ENCODE measurements around the gene SMOC2.
"Not testable (repeated sequence)": the region's sequence is repeated elsewhere in the genome, so short reads cannot be mapped to it uniquely, and the experiment has no call there.

SMOC2 gene

DNA sequence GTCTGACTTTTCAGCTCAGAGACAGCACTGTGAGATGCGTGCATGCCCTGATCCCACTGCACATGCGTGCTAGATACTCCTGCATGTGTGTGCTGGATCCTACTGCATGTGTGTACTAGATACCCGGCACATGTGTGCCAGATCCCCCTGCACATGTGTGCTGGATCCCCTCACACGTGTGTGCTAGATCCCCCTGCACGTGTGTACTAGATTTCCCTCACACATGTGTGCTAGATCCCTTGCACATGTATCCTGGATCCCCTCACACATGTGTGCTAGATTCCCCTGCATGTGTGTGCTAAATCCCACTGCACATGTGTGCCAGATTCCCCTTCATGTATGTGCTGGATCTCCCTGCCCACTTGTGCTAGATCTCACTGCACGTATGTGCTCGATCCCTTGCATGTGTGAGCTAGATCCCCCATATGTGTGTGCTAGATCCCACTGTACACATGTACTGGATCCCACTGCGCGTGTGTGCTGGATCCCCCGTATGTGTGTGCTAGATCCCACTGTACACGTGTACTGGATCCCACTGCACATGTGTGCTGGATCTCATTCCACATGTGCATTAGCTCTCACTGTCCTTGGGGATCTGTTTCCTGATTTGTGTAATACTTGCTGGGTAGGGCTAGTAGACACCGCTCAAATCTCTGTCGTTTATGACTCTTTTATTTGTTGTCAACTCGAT lies 214.6 kb downstream of the SMOC2 start:
- DNase-seq (ENCODE audit: low read depth), result no peak

DNA sequence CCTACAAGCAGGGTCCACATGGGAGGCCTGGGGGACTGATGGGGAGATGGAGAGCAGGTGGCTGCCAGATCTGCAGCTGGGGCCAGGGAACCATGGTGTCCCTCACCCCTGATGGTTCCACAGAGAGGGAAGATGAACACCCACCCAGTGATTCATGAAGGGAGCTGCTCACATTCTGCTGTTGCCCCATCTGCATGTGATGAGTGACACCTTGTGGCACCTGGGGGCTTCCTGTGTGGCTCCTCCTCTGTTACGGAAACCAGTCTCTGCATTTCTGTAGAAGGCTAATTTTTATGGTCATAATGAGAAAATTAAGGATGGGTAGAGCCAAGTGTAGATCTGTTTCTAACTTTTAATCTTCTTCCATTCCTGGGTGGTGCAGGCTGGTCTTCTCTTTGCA lies 217.1 kb downstream of the SMOC2 start:
- DNase-seq (ENCODE audit: low read depth), result no peak

DNA sequence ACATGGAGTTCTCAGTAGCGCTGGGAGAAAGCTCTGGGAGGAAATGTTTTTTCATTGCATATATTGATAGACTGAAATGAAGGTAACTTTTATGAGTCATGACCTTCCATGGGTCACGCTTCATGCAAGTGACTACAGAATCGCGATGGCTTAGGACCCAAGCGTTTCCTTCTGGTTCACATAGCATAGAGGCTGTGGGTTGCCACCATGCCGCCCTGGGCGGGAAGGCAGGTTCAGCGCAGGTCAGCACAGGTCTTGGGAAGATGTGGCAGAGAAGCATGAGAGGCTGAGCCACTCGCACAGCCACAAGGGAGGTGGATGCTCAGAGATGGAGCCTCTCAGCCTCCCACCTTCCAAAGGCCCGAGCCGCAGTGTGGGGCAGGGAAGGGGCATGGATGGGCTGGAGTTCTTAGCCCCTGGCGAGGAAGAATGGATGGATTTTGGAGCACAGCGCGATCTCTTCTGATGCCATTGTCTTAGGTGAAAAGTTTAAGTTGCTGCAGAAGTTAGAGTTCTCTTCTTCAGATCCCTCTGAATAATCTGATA lies 219.5 kb downstream of the SMOC2 start:
- no peak for DNase-seq (ENCODE audit: low read depth)

DNA sequence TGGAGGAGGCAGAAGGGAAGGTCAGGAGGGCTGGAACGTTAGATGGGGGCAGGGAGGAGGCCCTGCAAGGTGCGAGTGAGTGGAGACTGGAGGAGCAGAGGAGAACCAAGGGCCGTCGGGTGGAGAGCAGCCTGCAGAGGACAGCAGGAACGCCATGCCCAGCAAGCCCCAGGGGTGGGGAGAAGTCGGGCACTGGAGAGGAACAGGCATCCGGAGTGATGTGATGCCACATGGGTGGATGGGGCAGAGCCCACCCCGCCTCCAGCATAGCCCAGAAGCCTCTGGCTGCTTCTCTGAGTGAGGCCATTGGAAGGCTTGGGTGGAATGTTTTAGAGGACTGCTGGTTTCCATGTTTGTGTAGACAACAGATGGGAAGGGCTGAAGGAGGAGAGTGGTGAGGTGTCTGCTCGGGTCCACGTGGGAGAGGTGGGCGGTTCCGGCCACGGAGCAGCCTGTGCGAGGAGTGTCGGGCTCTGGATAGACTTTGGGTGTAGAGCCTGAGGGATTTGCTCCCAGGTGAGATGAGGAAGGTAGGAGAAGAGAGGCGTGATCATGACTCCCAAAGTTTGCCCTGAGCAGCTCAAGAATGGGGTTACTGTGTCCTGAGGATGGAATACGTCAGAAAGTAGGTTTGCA lies 221.4 kb downstream of the SMOC2 start:
- no peak for DNase-seq (ENCODE audit: low read depth)

DNA sequence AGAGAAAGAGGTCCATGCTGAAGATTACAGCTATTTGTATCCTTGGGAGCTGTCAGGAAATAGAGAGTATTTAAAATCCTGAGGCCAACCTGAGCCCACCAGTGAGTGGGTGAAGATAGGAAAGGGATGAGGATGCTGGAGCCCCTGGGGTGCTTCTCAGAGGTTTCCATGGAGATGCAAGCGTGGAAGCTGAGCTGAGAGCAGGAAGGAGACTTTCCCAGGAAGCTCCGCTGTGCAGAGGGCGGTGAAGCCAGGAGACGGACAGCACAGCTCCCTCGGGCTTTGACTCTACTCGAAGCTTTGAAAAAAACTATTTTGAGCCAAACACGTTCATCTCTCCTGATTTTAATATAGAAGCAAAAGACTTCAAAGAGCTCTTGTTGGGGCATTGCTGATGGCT lies 222.1 kb downstream of the SMOC2 start:
- DNase-seq (ENCODE audit: low read depth), result no peak

DNA sequence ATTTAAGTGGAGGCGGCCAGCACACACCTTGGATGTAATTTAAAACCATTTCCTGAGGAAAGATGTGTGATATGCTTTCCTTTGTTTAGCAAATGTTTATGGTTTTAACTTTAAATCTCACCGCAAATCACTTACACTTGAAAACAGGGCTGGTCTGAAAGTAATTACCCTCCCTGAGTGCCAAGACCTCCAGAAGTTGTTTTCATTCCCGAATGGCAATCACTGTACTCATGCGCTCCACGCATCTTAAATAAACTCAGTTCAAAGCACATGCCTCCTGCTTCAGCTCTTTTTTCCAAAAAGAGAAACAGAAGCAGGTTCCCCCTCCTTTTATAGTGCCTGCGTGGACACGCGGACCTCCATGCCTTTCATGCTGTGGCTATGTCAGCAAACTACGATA lies 224.0 kb downstream of the SMOC2 start:
- DNase-seq (ENCODE audit: low read depth), result no peak

DNA sequence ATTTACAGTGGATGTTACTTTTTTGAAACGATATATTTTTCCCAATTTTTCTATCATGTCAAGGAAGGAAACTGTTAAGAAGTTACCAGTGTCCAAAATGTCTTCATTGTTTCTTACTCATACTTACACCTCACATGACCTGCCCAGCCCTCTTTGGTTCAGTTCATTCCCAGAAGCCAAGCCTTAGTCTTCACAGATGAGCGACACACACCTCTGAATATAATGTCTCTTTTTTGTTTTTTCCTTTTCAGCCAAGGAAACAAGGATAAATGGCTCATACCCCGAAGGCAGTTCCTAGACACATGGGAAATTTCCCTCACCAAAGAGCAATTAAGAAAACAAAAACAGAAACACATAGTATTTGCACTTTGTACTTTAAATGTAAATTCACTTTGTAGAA lies 225.2 kb downstream of the SMOC2 start:
- DNase-seq (ENCODE audit: low read depth), result no peak

DNA sequence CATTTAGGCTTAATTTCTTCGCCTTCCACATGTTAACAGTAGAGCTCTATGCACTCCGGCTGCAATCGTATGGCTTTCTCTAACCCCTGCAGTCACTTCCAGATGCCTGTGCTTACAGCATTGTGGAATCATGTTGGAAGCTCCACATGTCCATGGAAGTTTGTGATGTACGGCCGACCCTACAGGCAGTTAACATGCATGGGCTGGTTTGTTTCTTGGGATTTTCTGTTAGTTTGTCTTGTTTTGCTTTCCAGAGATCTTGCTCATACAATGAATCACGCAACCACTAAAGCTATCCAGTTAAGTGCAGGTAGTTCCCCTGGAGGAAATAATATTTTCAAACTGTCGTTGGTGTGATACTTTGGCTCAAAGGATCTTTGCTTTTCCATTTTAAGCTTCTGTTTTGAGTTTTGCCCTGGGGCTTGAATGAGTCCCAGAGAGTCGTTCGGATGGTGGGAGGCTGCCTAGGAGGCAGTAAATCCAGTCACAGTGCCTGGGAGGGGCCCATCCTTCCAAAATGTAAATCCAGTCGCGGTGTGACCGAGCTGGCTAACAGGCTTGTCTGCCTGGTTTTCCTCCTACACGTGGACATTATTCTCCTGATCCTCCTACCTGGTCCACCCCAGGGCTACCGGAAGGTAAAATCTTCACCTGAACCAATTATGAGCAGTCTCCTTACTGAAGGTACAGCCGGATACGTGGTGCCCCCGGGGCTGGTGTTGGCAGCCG lies 225.9 kb downstream of the SMOC2 start:
- DNase-seq (ENCODE audit: low read depth), result no peak

DNA sequence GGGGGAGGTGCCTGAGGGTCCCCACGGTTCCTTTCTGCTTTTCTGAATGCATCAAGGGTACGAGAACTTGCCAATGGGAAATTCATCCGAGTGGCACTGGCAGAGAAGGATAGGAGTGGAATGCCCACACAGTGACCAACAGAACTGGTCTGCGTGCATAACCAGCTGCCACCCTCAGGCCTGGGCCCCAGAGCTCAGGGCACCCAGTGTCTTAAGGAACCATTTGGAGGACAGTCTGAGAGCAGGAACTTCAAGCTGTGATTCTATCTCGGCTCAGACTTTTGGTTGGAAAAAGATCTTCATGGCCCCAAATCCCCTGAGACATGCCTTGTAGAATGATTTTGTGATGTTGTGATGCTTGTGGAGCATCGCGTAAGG lies 226.4 kb downstream of the SMOC2 start:
- DNase-seq (ENCODE audit: low read depth), result no peak

DNA sequence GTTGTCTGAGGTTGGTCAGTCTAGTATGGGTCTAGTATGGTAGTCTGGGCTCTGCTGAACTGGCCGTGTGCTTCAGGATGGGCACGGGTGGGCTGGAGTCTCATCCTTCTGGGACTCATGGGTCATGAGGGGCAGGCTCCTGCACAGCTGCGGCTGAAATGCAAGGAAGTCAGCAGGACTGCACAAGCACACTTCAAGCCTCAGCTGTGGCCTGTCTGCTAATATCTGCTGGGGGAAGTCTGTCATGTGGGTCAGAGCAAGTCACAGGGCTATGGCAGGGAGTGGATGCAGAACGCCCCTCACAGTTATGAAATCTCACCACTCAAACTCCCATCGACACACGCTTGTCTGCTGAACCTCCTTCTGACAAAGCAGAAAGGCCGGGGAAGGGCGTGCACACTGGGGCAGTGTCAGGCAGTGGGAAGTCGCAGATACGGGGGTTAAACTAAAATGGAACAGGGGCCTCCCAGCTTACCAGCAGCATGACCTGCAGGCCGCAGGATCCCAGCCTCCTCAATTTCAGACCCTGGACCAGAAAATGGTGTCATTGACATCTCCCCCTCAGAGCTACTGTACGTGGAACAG lies 229.5 kb downstream of the SMOC2 start:
- DNase-seq (ENCODE audit: low read depth), result no peak

DNA sequence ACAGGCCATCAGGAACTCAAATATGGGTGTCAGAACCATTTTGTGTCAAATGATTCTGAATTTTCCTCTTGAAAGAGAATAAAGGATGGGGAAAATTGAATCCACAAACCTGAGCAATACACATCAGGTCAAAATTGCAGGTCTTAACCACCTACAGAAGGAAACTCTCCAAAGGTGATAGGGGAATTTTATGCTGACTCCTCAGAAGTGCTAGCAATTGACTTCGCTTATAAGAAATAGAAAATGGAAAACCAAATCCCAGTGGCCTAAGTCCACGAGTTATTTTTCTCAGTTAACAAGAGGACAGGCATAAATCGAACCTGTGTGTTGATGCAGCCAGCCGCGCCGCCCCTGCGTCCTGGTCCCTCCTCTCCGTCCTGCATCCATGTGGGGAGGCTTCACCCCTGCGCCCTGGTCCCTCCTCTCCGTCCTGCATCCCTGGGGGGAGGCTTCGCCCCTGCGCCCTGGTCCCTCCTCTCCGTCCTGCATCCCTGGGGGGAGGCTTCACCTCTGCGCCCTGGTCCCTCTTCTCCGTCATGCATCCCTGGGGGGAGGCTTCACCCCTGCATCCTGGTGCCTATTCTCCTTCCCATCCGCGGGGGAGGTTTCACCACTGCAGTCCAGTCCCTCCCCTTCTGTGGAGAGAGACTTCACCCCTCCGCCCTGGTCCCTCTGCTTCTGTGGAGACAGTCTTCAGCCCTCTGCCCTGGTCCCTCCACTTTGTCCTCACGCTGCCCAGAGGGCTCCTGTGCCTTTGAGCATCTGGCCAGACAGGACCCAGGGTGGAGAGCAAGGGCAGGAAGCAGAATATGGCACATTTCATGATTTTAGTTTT lies 230.3 kb downstream of the SMOC2 start:
- no peak for DNase-seq (ENCODE audit: low read depth)

DNA sequence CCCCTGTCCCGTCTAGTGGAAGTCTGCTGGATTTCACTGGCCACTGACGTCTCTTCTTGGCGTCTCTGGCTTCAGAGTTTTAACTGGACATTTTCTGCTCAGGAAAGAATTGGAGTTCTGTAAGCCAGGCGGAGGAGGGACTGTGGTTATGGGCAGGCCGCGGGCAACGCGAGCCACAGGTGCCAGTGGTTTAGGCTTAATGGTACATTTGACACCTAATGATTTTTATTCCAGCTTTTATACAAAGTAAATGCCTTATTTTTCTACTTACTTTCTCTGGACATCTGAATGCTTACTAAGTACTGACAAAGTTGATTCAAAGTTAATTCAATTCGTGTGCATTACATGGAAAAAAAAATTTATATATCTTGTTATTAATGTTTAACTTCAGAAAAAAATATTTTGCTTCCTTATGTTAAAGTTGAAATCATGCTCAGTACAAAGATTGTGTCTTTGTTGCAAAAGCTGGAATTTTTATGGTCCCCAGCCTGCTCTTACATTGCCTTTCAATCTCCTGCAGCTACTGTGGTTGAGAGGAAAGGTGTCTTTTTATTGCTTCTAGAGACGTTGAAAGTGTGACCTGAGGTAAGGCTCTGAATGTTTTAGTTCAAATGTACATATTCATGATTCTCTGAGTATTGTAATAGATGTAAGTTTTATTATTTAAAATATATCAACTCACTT lies 231.0 kb downstream of the SMOC2 start:
- no peak for DNase-seq (ENCODE audit: low read depth)

DNA sequence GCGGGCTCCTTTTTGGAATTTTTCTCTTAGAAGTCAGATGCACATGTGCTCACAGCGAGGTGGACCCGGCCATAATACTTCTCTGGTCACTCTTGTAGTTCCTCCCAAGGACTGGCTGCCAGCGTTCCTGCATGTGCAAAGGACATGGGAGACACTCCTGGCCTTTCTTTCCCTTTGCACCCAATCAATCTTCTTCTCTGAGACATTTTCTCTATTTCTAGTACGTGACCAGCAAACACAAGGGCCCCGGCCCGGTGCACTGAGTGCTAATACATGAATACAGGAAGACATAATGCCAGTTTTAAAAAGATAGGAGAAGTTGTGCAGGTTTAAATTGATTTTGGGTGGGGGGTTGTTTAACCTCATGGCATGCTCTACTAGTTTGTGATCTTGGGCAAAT lies 233.6 kb downstream of the SMOC2 start:
- no peak for DNase-seq (ENCODE audit: low read depth)

DNA sequence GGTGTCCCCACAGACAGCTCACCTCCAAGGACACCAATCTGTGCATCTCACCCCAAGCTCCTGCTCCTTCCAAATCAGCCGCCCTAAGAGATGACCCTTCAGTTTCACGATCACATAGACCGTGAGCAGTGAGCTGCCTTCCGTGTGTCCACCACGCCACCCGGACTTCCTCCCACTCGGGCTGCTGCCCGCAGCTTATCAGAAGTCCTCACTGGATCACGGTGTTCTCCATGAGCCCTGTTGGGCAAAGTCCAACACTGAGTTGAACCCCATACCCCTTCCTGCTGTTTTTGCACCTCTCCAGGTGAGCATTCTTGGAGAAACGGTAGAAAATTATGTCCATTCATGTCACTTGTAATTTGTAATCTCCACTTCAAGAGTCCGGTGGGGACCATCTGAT lies 234.4 kb downstream of the SMOC2 start:
- DNase-seq (ENCODE audit: low read depth), result no peak

DNA sequence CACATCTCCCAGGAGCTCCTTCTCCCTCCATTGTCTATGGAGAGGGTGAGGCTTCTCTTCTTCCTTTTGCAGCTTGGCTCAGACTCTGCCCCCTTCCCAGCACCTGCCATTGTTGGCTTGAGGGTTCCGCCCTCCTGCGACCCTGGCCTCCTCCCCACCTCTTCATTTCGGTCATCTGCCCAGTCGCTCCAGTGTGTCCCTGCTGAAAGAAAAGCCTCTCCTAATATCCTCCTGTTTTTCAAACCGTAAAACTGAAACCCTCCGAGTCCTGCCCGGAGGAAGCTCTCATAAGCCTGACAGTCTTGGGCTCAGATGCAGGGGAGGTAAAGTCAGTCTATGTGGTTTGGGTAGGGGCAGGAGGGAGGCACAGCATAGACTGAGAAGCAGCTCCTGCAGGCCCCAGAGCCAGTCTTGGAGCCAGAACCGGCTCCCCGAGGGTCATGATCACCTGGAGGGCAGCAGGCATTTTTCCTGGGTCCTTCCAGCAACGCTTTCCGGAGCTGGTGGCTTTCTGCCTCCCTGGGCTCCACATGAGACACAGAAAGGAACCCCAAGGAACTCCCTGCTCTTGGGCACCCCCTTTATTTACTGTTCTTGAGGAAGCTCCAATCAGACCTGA lies 235.1 kb downstream of the SMOC2 start:
- DNase-seq (ENCODE audit: low read depth), result no peak

DNA sequence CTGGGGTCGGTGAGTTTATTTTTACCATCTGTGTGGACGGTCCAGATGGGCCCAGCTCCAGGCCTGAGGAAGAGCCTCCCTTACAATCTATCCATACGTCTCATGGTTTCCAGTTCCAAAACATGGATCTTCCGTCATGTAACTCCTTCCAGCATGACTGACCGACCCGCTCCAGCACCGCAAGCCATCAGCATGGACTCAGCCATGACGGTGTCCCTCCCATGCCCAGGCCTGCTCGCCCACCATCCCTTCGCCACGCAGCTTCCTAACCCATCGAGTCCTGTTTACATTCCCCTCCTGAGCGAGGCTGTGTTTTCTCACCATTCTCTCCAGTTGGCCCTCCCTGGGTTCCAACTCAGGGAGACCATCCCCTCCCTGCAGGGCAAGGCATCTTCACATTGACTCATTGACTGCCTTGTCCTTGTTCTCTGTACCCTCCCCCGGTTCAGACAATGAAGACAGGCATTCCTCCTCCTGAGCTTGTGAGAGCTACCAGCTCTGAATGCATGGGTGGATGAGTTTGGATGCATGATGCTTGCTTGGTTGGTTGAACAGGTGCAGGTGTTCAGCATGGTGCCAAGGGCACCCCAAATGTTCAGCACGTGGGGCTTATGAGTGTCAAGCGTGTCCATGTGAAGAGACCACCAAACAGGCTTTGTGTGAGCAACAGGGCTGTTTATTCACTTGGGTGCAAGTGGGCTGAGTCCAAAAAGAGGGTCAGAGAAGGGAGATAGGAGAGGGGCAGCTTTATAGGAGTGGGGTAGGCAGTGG lies 235.8 kb downstream of the SMOC2 start:
- no peak for DNase-seq (ENCODE audit: low read depth)

DNA sequence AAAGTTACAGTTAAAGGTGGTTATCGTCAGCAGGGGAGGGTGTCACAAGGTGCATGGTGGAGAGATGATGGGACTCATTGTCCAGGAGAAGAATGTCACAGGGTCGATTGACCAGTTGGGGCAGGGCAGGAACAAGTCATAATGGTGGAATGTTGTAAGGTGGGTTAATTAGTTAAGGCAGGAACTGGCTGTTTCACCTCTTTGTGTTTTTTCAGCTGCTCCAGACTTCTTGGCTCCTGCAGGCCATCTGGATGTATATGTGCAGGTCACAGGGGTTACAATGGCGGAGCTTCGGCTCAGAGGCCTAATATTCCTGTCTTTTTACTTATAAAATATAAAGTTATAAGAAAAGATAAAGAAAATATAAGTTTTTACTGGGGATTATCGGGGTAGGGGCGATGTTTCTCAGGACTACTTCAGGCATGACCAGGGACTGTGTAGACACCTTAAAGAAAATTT lies 236.4 kb downstream of the SMOC2 start:
- DNase-seq (ENCODE audit: low read depth), result not testable (repeated sequence)

DNA sequence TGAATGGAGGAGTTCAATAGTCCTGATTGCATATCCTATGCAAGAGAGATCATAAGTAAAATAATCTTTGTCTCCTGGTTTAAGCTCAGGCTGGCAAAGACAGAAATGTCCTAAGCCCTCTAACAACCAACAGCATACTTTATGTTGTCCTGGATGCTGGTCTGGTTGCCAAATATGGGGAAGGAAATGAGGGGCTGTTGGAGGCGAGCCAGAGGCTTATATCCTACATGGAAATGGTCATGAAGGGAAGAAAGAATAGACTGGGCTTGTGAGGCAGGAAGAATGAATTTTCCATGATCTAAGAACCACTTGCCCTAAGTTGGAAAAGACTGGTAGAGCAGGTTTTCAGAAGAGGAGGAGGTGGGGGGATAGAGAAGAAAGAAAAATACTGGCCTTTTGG lies 237.1 kb downstream of the SMOC2 start:
- no peak for DNase-seq (ENCODE audit: low read depth)

DNA sequence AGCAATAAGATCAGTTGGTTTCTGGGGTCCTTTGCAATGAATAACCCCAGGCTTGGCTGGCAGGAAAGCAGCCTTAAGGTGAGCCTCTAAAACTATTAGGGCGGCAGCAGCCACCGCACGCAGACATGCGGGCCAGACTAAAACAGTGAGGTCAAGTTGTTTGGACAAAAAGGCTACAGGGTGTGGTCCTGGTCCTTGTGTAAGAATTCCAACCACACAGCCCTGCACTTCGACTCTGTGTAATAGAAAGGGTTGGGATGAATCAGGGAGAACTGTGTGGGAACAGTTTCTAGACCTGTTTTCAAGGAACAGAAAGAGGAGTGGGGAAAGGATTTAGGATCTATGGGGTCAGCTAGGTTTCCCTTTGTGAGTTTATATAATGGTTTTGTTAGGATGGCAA lies 237.6 kb downstream of the SMOC2 start:
- DNase-seq (ENCODE audit: low read depth), result no peak

DNA sequence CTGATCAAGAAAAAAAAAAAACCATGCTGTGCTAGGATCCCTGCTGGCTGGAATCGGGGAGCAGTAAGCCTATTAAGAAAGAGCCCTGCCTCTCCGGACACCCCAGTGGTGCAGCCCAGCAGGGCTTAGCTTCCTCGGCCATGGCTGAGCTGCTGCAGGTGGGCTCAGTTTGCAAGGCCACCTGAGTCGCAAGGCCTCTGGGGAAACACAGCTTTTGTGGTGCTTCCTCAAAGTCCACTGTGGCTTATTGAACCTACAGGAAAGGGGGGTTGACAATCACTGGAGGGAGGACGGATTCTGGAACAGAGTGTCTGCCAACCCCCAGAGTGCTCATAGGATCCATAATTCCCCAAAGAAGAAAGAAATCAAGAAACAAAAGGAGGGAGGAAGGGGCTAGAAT lies 240.8 kb downstream of the SMOC2 start:
- DNase-seq (ENCODE audit: low read depth), result no peak
